ENCODE measurements around the gene APLF.
"Not testable (repeated sequence)": the region's sequence is repeated elsewhere in the genome, so short reads cannot be mapped to it uniquely, and the experiment has no call there.

APLF gene

DNA sequence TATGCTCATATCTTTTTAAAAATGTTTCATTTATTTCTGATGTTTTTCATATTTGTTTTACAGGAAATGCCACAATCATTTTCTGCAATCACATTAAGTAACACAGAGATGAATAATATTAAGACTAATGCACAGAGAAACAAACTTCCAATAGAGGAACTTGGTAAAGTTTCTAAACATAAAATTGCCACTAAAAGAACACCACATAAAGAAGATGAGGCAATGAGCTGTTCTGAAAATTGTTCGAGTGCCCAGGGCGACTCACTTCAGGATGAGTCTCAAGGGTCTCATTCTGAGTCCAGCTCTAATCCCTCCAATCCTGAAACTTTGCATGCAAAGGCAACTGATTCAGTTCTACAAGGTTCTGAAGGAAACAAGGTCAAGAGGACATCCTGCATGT, 70.4 kb downstream of the APLF start:
- no peak for DNase-seq

DNA sequence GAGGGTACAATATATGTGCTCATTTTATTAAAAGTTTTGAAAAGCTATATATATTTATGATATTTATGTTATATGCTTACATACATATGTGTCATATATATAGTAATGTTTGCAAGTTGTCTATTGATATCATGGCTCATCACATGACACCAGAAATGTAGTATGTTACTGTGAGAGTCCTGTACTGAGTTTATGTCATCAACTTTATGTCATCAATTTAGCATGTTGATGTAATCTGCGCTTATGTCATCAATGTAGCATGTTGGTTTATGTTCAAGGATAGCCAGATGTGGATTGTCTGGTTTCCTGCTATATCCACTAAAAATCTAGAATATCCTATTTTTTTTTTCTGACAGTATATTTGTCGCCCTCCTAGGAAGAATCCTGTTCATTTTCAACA, 77.4 kb downstream of the APLF start:
- no peak for DNase-seq

GRCh38 chr2:68548396-68548795, 81.0 kb downstream of the APLF start:
- DNase-seq: no peak

GRCh38 chr2:68553098-68553497, 85.7 kb downstream of the APLF start:
- DNase-seq: no peak

GRCh38 chr2:68555425-68556206, 88.2 kb downstream of the APLF start:
- DNase-seq: not testable (repeated sequence)

DNA sequence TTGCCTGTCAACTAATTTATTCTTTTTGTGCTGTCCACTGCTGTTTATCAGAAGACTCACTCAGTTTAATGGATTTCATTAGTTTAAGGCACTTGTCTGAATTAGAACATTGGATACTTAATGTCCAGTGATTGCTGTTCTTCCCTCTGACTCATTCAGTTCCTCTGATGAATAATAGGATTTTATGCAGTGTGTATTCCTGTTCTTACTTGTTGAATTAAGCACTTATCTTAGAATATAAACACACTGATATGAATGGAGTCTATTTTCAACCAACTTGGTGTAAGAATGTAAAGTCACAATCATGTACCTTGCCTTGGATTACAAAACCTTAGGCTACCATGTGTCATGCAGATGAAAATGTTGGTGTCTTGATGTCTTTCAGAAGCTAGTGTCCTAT, 89.0 kb downstream of the APLF start:
- DNase-seq: no peak

DNA sequence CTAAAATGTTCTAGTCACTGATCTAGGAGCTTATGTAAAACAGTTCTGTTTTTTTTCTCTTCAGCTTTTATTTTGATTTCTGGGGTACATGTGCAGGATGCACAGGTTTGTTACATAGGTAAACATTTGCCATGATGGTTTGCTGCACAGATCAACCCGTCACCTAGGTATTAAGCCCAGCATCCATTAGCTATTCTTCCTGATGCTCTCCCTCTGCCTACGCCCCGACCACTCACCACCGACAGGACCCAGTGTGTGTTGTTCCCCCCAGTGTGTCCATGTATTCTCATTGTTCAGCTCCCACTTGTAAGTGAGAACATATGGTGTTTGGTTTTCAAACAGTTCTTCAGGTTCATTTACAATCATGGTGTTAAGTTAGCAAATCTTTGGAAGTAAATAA, 91.2 kb downstream of the APLF start:
- DNase-seq: no peak

- no peak for DNase-seq
These were observed 92.3 kb downstream of the APLF start for GRCh38 chr2:68559692-68560091.

- DNase-seq: no peak
These were observed 93.2 kb downstream of the APLF start for GRCh38 chr2:68560545-68560944.

- no peak for DNase-seq
These were observed 94.0 kb downstream of the APLF start for GRCh38 chr2:68561372-68561771.

- DNase-seq: no peak
These were observed 95.5 kb downstream of the APLF start for GRCh38 chr2:68562934-68563333.

DNA sequence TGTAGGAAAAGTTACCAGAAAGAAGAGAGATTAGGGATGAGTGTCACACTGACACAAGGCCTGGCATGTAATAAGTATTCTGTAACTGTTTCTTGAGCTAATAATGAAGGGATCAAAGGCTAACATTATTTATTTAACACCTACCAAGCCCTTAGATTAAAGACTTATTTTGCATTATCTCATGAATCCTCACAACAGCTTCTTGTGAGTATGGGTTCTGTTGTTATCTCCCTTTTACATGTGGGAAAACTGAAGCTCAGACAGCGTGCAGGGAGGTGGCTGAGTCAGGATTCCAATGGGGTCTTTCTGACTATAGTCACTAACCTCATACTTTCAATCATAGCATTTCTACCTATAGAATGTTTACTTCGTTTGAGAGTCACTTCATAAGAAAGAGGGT, 97.0 kb downstream of the APLF start:
- DNase-seq: no peak

DNA sequence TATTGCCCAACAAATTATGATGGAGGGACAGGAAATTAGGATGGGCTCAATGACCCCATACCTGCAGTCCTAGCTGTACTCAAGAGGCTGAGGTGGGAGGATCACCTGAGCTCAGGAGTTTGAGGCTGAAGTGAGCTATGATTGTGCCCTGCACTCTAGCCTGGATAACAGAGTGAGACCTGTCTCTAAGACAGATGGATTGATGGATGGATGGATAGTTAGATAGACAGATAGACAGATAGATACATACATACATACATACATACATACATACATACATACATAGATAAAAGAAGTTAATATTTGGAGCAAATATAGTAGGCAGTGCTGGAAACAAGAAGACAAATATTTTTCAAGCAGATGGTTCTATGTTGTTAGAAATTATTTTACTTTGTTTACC, 97.9 kb downstream of the APLF start:
- DNase-seq: no peak

GRCh38 chr2:68565858-68566257, 98.5 kb downstream of the APLF start:
- DNase-seq: no peak

DNA sequence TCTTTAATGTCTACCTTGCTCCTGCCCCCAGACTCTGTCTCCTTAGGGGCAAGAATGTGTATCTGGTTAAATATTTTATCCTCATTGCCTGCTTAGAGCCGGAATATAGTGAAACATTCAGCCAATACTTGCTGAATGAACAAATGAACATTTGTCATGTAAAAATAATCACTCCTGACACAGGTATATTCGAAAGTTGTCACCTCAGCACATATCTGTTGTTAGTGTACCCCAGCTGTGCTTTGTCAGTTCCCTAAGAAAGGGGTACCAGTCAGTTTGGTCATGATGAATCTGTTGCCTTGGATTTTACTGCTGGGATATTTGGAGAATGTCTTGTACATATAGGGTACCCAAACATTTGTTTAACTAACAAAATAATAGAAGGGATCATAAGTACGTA, 99.0 kb downstream of the APLF start:
- DNase-seq: no peak

- DNase-seq: no peak
These were observed 100.7 kb downstream of the APLF start for GRCh38 chr2:68568116-68568515.

- DNase-seq: no peak
These were observed 102.2 kb downstream of the APLF start for GRCh38 chr2:68569604-68570003.

DNA sequence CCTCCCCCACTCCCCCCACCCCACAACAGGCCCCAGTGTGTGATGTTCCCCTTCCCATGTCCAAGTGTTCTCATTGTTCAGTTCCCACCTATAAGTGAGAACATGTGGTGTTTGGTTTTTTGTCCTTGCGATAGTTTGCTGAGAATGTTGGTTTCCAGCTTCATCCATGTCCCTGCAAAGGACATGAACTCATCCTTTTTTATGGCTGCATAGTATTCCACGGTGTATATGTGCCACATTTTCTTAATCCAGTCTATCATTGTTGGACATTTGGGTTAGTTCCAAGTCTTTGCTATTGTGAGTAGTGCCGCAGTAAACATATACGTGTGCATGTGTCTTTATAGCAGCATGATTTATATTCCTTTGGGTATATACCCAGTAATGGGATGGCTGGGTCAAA, 103.0 kb downstream of the APLF start:
- DNase-seq: not testable (repeated sequence)

DNA sequence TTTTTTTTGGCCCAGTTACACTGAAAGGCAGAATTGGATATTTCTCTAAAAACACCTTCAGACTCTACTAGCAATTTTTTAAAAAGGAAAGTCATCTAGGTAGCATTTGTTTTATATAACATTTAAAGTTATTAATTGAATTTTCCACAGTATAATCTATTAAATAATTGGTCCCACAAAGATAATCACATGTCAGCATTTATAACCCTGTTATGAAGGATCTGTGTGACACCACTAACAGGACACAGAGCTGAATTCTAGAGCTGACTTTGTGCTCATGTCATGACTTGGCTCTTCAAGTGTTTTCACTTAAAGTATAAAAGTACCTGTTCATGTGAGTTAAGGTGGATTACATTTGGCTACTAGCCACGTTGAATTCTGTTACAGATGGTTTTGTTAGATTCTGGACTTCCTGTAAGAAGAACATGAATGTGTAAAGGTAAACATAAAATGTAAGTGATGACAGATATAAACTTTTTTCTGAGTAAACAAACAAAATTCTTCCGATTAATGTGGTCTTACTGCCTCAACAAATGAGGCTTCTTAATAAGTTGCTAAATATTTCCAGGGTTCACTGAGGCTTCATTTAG, 106.9 kb downstream of the APLF start:
- DNase-seq: no peak

DNA sequence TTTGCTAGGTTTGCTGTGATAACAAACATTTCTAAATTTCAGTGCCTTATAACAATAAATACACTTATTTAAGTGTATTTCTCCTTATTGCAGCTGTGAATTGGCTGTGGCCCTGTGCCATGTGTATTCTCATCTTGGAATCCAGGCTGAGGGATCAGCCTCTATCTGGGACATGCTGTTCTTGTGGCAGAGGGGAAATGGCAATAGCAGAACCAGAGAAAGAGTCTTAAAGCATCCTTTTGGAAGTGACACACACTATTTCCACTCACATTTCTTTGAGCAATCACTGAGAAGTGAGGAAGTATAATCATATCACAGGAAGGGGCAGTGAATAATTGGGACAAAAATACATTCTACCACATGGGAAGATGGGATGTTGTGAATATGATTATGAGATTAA, 109.8 kb downstream of the APLF start:
- no peak for DNase-seq

GRCh38 chr2:68579689-68580088, 112.3 kb downstream of the APLF start:
- DNase-seq: no peak

DNA sequence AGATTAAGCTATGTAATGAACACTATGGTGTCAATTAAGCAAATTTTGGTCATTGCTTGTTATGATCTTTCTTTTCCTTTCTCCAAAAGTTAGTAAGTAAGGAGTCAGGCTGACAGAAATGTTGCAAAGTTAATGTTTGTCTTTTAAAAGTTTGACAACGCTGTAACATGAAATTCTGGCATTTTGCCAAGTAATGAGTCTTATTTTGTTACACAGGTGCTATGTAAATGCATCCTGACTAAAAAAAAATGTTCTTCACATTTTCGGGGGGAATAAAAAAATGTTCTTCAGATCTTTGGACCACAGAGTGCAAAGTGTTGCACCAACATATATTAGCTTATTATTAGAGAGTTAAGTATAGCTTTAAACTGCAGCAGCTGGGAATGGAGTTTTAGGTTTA, 121.2 kb downstream of the APLF start:
- DNase-seq: no peak

DNA sequence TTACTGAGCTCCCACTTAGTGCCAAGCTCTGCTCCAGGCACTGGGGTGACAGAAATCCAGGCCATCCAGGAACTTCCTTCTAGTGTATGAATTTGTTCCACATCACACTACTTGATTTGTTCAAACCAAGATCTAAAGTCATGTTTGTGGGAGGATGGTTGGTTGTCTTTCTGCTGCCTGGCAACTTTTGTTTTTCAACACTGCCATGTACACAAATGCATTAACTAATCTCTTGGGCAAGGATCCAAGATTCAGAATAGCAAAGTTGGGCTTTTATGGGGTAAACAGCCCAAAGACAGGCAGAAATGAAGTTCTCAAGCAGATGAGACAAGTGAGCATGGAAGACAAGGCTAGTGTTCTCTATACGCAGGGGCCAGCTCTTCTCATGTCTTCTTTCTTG, 122.6 kb downstream of the APLF start:
- DNase-seq: no peak

- no peak for DNase-seq
These were observed 123.3 kb downstream of the APLF start for GRCh38 chr2:68590702-68591101.

- no peak for DNase-seq
These were observed 123.8 kb downstream of the APLF start for GRCh38 chr2:68591225-68591624.
